Left lobe of liver (tissue), 2 donors: Measurements from ENCODE around the gene MLIP. TPM values are rescaled to one million over a fixed set of nuclear protein-coding genes. Genes with fewer than 3 reads are reported as not detected.

Experiments
- ATAC-seq: fragments of 200-7000 bp; cut with Tn5 transposase; one replicate; pipeline ENCODE4 v1.9.1; 2020; ENCODE audit warnings: mild to moderate bottlenecking, moderate library complexity
- DNase-seq: peaks from one replicate; pipeline ENCODE4 v3.0.0-alpha.2; 2020; ENCODE audit warnings: low spot score
- total RNA-seq: library from RNA; stranded (reverse); gene quantifications from one replicate; pipeline ENCODE4 v1.2.1, GENCODE V29; 2021
- donor health status: DM: no; HTN: no; CAD: no; lungs with moderate emphysema.
- donor health status: DM: no; HTN: yes; CAD: no.

MLIP gene
- total RNA-seq, 1 donor from 2014 or later, result 18.4 TPM

- no peak for ATAC-seq
- no peak for DNase-seq
Measured at GRCh38 chr6:54273214-54273820, 162.1 kb downstream of the MLIP start.

GRCh38 chr6:54274383-54274782, 163.1 kb downstream of the MLIP start:
- ATAC-seq, result no peak
- DNase-seq, result no peak

- ATAC-seq (no peak), DNase-seq (no peak)
Measured at GRCh38 chr6:54282186-54282585, 170.9 kb downstream of the MLIP start.

DNA sequence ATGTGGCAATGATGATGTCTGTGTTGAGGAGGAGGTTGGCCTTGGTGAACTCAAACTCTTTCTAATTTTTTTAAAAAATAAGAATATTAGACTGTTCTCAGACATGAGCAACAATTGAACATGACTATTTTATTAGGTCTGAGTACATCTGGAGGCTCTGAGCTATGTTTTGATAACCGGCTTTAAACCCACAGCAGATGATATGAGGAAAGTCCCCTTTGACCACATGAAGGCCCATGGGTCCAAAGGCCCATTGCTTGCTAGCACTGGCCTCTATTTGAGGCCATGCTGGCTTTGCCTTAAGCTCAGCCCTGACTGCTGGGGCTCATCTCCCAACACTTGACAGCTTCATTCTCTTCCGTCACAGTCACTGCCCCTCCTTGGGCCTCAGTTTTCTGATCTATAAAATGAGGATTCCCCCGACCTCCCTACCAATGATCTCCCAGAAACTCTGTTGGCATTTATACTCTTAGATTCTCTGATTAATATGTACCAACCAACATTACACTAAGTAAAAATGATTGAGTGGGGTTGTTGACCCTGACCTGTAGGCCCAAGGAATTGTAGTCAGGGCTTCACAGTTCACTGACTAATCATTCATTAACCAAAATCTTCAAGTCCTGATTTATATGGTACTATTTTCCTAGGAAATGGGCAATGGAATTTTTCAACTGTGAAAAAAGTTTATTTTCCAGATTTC, 173.1 kb downstream of the MLIP start:
- ATAC-seq (no peak), DNase-seq (no peak)

- ATAC-seq (no peak), DNase-seq (no peak)
Measured at GRCh38 chr6:54285595-54285994, 174.4 kb downstream of the MLIP start.

DNA sequence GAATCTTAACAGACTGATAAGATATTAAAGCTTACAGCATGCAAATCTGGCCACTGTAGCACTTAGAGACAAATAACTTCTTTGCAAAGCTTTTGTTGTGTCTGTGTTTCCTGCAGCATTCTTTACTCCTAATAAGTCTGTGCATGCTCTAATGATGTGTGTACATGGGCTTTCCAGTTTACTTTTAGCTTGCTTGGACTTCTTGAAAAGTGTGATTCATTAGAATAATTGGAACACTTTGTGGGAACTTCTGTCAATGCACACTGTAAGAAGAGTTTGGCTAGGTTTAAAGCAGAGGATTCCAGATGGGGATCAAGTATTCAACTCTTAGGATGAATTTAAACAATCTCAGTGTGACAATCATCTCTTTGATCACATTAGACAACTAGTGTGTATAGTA, 174.9 kb downstream of the MLIP start:
- ATAC-seq (no peak), DNase-seq (no peak)

GRCh38 chr6:54288474-54288873, 177.2 kb downstream of the MLIP start:
- DNase-seq, result no peak
- no peak for ATAC-seq

- ATAC-seq (no peak), DNase-seq (no peak)
Measured at GRCh38 chr6:54289426-54289825, 178.2 kb downstream of the MLIP start.

DNA sequence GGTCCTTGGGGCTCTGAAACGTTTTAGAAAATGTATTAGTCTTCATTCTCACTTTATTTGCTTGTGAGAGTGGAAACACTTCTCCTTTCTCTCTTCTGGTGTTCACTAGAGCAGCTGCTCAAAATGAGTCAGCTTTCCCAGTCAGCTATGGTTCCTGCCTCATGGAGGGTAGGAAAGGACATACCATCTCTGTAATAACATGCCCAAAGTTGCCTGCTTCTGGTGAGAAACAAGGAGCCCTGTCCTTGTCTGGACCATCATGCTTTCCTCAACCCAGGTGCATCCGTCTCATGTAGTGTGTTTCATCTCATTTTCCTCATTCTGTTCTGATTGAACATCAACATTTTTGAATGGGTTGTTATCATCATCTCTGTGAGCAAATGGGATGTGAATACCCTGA, 179.9 kb downstream of the MLIP start:
- ATAC-seq, result no peak
- DNase-seq, result no peak

DNA sequence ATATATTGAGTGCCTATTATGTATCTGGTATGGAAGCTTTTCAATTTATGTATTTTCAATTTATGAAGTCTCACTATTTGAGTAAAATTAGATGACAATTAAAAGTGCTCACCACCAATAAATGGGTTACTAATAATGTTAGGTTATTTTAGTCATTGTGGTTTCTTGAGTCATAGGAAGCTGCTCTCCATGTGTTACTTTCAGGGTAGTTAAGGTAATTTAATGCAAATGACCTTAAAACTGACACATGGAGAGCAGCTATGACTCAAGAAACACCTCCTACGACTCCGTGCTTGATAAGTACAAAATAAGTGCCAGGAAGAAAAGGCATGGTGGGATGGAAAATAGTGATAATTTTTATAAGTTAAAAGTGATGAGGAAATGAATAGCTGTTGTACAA, 180.5 kb downstream of the MLIP start:
- DNase-seq, result no peak
- ATAC-seq, result no peak

GRCh38 chr6:54294965-54295532, 183.8 kb downstream of the MLIP start:
- ATAC-seq, result no peak
- DNase-seq, result no peak

- DNase-seq (no peak), ATAC-seq (no peak)
Measured at GRCh38 chr6:54299542-54300269, 188.5 kb downstream of the MLIP start.

DNA sequence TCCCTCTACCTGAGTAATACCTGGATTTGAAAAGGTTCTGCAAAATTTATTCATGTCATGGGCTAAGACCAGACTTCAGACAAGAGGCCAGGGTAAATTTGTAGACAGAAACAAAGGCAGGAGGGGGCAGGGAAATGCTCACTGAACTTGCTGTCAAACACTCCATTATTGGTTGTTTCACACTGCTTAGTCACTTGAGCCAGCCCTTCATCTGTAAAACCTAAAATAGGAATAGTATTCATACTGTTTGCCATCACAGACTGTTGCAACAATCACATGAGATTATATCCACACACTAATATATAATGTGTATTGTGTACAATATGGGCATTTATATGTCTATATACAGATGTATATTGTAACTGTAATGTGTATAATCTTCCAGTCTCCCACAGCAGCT, 190.5 kb downstream of the MLIP start:
- ATAC-seq (no peak), DNase-seq (no peak)

GRCh38 chr6:54307439-54307910, 196.2 kb downstream of the MLIP start:
- DNase-seq (no peak), ATAC-seq (no peak)

GRCh38 chr6:54308289-54308985, 197.2 kb downstream of the MLIP start, which contains the start of gene TINAG:
TSS of gene TINAG (plus strand) at chr6:54308441. CDS start at chr6:54308551, 110 bp downstream.
- ATAC-seq (no peak), DNase-seq (no peak)

GRCh38 chr6:54308986-54309315, 197.7 kb downstream of the MLIP start:
- no peak for DNase-seq

DNA sequence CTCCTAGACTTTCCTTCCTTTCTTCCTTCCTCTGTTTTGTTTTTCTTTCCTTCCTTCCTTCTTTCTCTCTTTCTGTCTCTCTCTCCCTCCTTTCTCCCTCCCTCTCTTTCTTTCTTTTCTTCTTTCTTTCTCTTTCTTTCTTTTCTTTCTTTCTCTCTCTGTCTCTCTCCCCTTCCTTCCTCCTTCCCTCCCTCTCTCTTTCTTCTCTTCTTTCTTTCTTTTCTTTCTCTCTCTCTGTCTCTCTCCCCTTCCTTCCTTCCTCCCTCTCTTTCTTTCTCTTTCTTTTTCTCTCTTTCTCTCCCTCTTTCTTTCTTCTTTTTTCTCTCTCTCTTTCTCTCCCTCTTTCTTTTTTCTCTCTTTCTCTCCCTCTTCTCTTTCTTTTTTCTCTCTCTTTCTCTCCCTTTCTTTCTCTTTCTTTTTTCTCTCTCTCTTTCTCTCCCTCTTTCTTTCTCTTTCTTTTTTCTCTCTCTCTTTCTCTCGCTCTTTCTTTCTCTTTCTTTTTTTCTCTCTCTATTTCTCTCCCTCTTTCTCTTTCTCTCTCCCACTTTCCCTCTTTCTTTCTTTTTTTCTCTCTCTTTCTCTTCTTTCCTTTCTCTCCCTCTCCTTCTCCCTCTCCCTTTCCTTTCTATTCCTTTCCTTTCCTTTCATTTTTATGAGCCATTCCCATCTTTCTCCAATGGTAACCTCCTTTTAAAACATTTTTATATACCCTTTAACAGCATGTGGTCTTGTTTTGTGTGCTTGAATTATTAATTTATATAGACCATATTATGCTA, 199.3 kb downstream of the MLIP start:
- DNase-seq (no peak), ATAC-seq (no peak)

More at GRCh38 chr6:54308986-54309315, 197.7 kb downstream of the MLIP start:
- ATAC-seq, result no peak

GRCh38 chr6:54315656-54316055, 204.4 kb downstream of the MLIP start:
- DNase-seq (no peak), ATAC-seq (no peak)
